ENCODE results near the gene MDC1.
"Not testable (repeated sequence)": the region's sequence is repeated elsewhere in the genome, so short reads cannot be mapped to it uniquely, and the experiment has no call there.

Gene MDC1

DNA sequence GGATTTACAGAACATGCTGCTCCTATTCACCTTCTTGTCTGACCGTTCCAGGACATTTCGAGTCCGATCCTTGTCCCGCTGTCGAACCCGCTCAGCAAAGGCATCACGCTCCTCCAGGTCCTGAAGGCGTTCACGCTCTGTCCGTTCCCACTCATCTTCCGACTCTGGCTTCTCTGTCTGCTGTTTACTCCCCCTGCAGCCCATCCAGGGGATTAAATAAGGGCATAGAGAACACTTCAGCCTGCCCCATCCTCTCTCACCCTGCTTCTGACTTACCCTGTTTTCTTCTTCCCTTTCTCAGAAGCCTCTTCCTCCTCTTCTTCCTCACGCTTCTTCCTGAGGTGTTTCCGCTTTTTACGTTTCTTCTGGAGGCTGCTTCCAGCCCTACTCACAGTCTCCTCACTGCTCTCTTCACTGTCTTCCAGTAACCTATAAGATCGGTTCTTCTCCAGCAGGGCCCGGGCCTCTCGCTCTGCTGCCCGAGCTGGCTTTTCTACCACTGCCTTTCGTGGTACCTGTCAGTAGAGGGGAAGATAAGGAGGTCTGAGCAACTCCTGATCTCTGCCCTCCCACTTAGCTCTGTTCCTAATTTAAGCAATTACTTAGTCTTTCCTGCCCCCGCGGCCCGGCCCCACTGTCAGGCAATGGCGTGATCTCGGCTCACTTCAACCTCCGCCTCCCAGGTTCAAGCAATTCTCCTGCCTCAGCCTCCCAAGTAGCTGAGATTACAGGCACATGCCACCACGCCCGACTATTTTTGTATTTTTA is 46.1 kb downstream of the MDC1 start:
- TF ChIP-seq, protein P1, sequence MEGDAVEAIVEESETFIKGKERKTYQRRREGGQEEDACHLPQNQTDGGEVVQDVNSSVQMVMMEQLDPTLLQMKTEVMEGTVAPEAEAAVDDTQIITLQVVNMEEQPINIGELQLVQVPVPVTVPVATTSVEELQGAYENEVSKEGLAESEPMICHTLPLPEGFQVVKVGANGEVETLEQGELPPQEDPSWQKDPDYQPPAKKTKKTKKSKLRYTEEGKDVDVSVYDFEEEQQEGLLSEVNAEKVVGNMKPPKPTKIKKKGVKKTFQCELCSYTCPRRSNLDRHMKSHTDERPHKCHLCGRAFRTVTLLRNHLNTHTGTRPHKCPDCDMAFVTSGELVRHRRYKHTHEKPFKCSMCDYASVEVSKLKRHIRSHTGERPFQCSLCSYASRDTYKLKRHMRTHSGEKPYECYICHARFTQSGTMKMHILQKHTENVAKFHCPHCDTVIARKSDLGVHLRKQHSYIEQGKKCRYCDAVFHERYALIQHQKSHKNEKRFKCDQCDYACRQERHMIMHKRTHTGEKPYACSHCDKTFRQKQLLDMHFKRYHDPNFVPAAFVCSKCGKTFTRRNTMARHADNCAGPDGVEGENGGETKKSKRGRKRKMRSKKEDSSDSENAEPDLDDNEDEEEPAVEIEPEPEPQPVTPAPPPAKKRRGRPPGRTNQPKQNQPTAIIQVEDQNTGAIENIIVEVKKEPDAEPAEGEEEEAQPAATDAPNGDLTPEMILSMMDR (IDR thresholded peaks at IDR 0.05; ENCODE audit: low read depth, low read length), result no peak
- TF ChIP-seq EZH2phosphoT487 (IDR thresholded peaks at IDR 0.05; ENCODE audit: low read depth), result no peak
- Histone ChIP-seq H2AFZ (ENCODE audit: low read depth, low read length) (no peak overlapping the region), H3K4me3 (ENCODE audit: low read length) (no peak overlapping the region), H3K9me3 (ENCODE audit: insufficient read depth, low read length) (no peaks in the 10 kb centered on the region), H3K36me3 (replicated peaks; ENCODE audit: low read depth, low read length) (peaks cover 2% of the 10 kb centered on the region), H3K27ac (ENCODE audit: low read length) (no peak overlapping the region), H3K9ac (ENCODE audit: low read length) (no peak overlapping the region), H4K20me1 (ENCODE audit: insufficient read depth, low read length) (no peaks in the 10 kb centered on the region), H3K4me1 (ENCODE audit: low read length) (0 out of 2 replicates have a peak, but pooled peaks cover 3% of the 10 kb centered on the region), H3K27me3 (ENCODE audit: low read depth, low read length) (no peaks in the 10 kb centered on the region), H3K79me2 (ENCODE audit: low read length) (peaks cover 14% of the 10 kb centered on the region), H3K4me2 (ENCODE audit: low read length) (no peak overlapping the region)

DNA sequence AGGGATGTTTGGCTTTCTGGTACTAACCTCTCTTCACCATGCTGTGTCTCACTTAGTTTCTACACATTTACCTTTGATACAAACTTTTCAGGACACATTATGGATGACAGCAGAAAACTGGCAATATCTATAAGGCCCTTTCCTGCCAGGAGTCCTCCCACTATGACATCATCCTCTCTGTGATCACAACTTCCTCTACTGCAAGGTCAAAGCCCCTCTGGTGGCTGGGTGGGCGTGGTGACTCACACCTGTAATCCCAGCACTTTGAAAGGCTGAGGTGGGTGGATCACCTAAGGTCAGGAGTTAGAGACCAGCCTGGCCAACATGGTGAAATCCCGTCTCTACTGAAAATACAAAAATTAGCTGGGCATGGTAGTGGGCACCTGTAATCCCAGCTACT is 50.8 kb downstream of the MDC1 start:
- not testable (repeated sequence) for H2AFZ ChIP-seq (ENCODE audit: low read depth, low read length); H3K36me3 ChIP-seq (replicated peaks; ENCODE audit: low read depth, low read length); H3K4me3 ChIP-seq (ENCODE audit: low read length); H3K9me3 ChIP-seq (ENCODE audit: insufficient read depth, low read length); H3K9ac ChIP-seq (ENCODE audit: low read length); H3K79me2 ChIP-seq (ENCODE audit: low read length); H3K4me2 ChIP-seq (ENCODE audit: low read length); H3K27ac ChIP-seq (ENCODE audit: low read length); H4K20me1 ChIP-seq (ENCODE audit: insufficient read depth, low read length); H3K4me1 ChIP-seq (ENCODE audit: low read length); H3K27me3 ChIP-seq (ENCODE audit: low read depth, low read length)

DNA sequence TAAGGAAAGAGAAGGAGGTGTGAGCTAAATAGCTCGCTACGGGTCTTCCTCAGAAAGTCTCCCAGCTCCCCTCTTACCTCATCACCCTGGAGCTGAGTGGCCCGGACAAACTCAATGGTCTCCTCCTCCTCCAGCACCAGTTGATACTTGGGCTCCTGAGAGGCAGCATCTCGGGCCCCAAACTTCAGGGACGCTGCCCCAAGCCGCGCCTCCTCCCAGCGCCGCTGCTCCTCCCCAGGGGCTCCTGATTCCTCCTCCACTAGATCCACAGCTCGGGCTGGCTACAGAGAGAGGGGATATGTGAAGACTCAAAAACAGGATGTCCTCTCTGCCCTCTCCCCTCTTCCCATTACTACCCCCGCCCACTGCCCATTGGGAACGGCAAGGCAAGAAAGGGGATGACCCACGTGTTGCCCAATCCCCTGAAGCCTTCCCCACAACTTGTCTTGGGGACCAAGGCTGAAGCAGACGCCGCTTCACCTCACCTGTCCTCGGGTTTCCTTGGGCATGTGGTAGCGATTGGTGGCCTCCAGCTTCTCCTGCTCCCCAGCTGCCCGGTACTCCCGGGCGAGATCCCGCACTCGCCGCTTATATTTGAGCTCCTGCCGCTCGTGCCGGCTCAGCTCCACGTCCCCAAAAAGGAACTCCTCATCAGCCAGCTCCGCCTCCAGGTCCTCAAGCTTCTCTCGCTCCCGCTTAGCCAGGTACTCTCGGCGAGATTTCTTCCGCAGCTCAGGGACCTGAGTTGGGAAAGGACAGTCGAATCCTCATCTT is 51.9 kb downstream of the MDC1 start:
- Histone ChIP-seq H3K9ac (ENCODE audit: low read length) (no peak overlapping the region), H4K20me1 (ENCODE audit: insufficient read depth, low read length) (no peaks in the 10 kb centered on the region), H2AFZ (ENCODE audit: low read depth, low read length) (no peak overlapping the region), H3K4me1 (ENCODE audit: low read length) (no peaks in the 10 kb centered on the region), H3K4me3 (ENCODE audit: low read length) (no peak overlapping the region), H3K27ac (ENCODE audit: low read length) (no peak overlapping the region), H3K36me3 (replicated peaks; ENCODE audit: low read depth, low read length) (peaks cover 8% of the 10 kb centered on the region), H3K9me3 (ENCODE audit: insufficient read depth, low read length) (no peaks in the 10 kb centered on the region), H3K27me3 (ENCODE audit: low read depth, low read length) (no peaks in the 10 kb centered on the region), H3K79me2 (ENCODE audit: low read length) (no peaks in the 10 kb centered on the region), H3K4me2 (ENCODE audit: low read length) (no peak overlapping the region)
- no peak for TF ChIP-seq EZH2phosphoT487 (IDR thresholded peaks at IDR 0.05; ENCODE audit: low read depth)
- TF ChIP-seq, protein P1 (IDR thresholded peaks at IDR 0.05; ENCODE audit: low read depth, low read length), result no peak

DNA sequence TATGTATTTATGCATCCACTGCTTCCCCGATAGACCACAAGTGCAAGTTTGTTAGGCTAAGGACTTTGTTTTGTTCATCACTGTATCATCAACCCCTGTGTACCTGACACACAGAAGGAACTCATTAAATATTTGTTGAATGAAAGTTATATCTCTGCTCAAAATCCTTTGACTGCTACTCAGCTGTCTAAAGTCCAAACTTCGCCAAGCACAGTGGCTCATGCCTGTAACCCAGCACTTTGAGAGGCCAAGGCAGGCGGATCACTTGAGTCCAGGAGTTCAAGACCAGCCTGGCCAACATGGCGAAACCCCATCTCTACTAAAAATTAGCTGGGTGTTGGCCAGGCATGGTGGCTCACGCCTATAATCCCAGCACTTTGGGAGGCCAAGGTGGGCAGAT is 59.2 kb downstream of the MDC1 start:
- H3K4me2 ChIP-seq (ENCODE audit: low read length); H3K79me2 ChIP-seq (ENCODE audit: low read length); H4K20me1 ChIP-seq (ENCODE audit: insufficient read depth, low read length); H3K4me3 ChIP-seq (ENCODE audit: low read length); H3K27ac ChIP-seq (ENCODE audit: low read length); H3K4me1 ChIP-seq (ENCODE audit: low read length); H3K9me3 ChIP-seq (ENCODE audit: insufficient read depth, low read length); H3K9ac ChIP-seq (ENCODE audit: low read length); H2AFZ ChIP-seq (ENCODE audit: low read depth, low read length); H3K36me3 ChIP-seq (replicated peaks; ENCODE audit: low read depth, low read length); H3K27me3 ChIP-seq (ENCODE audit: low read depth, low read length): not testable (repeated sequence)

DNA sequence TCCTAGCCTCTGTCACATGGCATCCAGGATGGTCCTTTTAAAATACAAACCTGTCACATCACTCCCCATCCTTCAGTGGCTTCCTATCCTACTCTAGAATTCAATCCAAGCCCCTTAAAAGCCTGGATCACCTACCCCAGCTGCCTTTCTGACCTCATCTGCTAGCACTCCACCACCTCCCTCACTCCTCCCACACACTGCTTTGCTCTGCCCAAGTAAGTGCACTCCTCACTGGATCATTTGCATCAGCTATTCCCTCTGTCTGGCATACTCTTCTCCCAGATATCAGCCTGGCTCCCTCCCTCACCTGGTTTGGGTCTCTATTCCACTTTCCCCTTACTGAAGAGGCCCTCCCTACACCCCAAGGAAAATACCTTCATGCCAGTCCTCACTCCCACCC is 59.6 kb downstream of the MDC1 start:
- Histone ChIP-seq H2AFZ (ENCODE audit: low read depth, low read length) (no peak overlapping the region), H3K4me3 (ENCODE audit: low read length) (no peak overlapping the region), H3K9ac (ENCODE audit: low read length) (no peak overlapping the region), H3K36me3 (replicated peaks; ENCODE audit: low read depth, low read length) (peaks cover 5% of the 10 kb centered on the region), H3K79me2 (ENCODE audit: low read length) (no peaks in the 10 kb centered on the region), H3K27ac (ENCODE audit: low read length) (no peak overlapping the region), H4K20me1 (ENCODE audit: insufficient read depth, low read length) (no peaks in the 10 kb centered on the region), H3K9me3 (ENCODE audit: insufficient read depth, low read length) (no peaks in the 10 kb centered on the region), H3K27me3 (ENCODE audit: low read depth, low read length) (no peaks in the 10 kb centered on the region), H3K4me1 (ENCODE audit: low read length) (no peaks in the 10 kb centered on the region), H3K4me2 (ENCODE audit: low read length) (no peak overlapping the region)
- TF ChIP-seq, protein P1 (IDR thresholded peaks at IDR 0.05; ENCODE audit: low read depth, low read length), result no peak
- no peak for TF ChIP-seq EZH2phosphoT487 (IDR thresholded peaks at IDR 0.05; ENCODE audit: low read depth)

Measured in OCI-LY3 (cell line).